Measurements from ENCODE around the gene IL17RE. TPM values are rescaled to one million over a fixed set of nuclear protein-coding genes. Genes with fewer than 3 reads are reported as not detected.

The IL17RE gene
- total and polyA plus RNA-seq, 3 experiments from 2014 or later = 0.47 to 1.2 (median 1.2) TPM

DNA sequence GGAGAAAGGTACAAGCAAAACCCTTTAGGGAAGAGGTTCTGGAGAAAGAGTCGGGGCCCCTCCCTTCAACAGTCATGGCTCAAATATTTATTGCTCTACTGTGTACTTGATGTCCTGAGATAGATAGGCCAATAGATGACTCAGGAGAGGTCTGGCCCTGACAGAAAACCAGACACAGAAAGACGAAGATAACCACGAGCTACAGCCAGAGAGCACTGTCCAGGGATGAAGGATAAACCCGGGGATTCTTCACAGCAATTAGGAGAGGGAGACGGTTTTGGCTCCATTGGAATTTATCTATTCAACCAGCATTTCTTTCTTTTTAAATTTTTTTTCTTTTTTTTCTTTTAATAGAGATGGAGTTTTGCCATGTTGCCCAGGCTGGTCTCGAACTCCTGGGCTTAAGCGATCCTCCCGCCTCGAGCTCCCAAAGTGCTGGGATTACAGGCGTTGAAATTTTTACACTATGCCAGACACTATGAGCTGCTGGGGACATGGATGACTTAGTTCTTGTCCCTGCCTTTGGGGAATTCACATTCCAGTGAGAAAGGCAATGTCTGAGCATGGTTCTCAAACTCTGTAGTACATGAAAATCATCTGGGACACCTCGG lies 18.0 kb upstream of the IL17RE start:
- H3K4me1 ChIP-seq (ENCODE audit: insufficient read depth, low read length) = peaks cover under 1% of the 10 kb centered on the region
- H3K4me3 ChIP-seq (ENCODE audit: low read length) = no peak overlapping the region
- no peaks in the 10 kb centered on the region for H3K36me3 Mint-ChIP-seq
- ChIA-PET POLR2A (interaction anchor here (0.6 to 1.4 kb wide), 2 partner anchors 49 to 95 kb away, joined by 3 read pairs; partner anchors contain the start of gene CRELD1), CTCF (interaction anchor here (1.6 kb wide), 1 partner anchor 48 kb away, joined by 5 read pairs; no protein-coding TSS in a partner anchor)
- DNase-seq = no peak
- H3K4me3 Mint-ChIP-seq = peak overlapping the region in 1 of 7 donors; percentile 46
- peak overlapping the region in 1 of 8 donors; percentile 40 for H3K27ac Mint-ChIP-seq
- no peaks in the 10 kb centered on the region for H3K9me3 ChIP-seq (ENCODE audit: low read length)
- H3K27me3 Mint-ChIP-seq = peaks cover 2 to 7% of the 10 kb centered on the region in 2 donors
- no peaks in the 10 kb centered on the region for H3K27me3 ChIP-seq (ENCODE audit: insufficient read depth, low read length, poor library complexity, severe bottlenecking)
- no peaks in the 10 kb centered on the region for H3K4me1 Mint-ChIP-seq
- H3K36me3 ChIP-seq (ENCODE audit: insufficient read depth, low read length) = no peaks in the 10 kb centered on the region
- H3K9me3 Mint-ChIP-seq = no peaks in the 10 kb centered on the region
- peak overlapping the region; percentile 29 for H3K27ac ChIP-seq (ENCODE audit: low read depth, low read length)

DNA sequence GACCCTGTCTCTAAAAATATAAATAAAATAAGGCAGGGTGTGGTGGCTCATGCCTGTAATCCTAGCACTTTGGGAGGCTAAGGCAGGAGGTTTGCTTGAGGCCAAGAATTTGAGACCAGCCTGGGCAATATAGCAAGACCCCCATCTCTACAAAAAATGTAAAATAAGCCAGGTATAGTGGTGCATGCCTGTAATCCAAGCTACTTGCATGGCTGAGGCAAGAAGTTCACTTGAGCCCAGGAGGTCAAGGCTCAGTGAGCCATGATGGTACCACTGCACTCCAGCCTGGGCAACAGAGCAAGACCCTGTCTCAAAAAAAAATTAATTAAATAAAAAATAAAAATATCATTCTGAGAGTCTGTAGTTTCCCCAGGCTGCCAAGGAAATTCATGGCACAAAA lies 16.3 kb upstream of the IL17RE start:
- Mint-ChIP-seq H3K4me3 (no peak overlapping the region), H3K4me1 (peaks cover 5 to 12% (median 7%) of the 10 kb centered on the region in 3 donors), H3K27ac (no peak overlapping the region), H3K27me3 (peaks cover 2 to 4% of the 10 kb centered on the region in 2 donors), H3K9me3 (no peaks in the 10 kb centered on the region), H3K36me3 (peaks cover 0 to 8% (median 0%) of the 10 kb centered on the region in 3 donors)
- POLR2A ChIA-PET = no interaction called here
- no peak for DNase-seq
- H3K9me3 ChIP-seq (ENCODE audit: low read length) = no peaks in the 10 kb centered on the region
- H3K27me3 ChIP-seq (ENCODE audit: insufficient read depth, low read length, poor library complexity, severe bottlenecking) = no peaks in the 10 kb centered on the region
- H3K4me3 ChIP-seq (ENCODE audit: low read length) = no peak overlapping the region
- no peak overlapping the region for H3K27ac ChIP-seq (ENCODE audit: low read depth, low read length)
- CTCF ChIA-PET = no interaction called here
- H3K36me3 ChIP-seq (ENCODE audit: insufficient read depth, low read length) = no peaks in the 10 kb centered on the region
- peaks cover 5% of the 10 kb centered on the region for H3K4me1 ChIP-seq (ENCODE audit: insufficient read depth, low read length)

DNA sequence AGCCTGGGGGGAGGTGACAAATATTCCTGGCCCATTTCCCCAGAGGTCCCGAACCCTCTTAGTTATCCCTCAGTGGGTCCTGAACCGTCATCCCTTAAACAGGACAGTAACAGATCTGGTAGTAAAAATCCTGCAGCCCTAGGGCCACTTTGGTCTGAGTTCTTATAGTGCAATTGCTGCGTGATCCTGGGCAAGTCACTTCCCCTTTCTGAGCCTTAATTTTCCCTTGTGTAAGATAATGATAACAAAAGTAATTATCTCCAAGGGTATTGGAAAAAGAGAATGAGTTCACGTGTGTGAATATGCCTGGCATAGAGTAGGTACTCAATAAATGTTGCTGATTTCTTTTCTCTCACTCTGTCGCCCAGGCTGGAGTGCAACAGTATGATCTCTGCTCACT lies 15.2 kb upstream of the IL17RE start:
- Mint-ChIP-seq H3K27me3 (peaks cover 2 to 4% of the 10 kb centered on the region in 2 donors), H3K4me3 (no peak overlapping the region), H3K36me3 (peaks cover 2 to 12% (median 2%) of the 10 kb centered on the region in 3 donors), H3K9me3 (no peaks in the 10 kb centered on the region), H3K27ac (no peak overlapping the region), H3K4me1 (peaks cover 13 to 20% (median 14%) of the 10 kb centered on the region in 3 donors)
- Histone ChIP-seq H3K9me3 (ENCODE audit: low read length) (no peaks in the 10 kb centered on the region), H3K27me3 (ENCODE audit: insufficient read depth, low read length, poor library complexity, severe bottlenecking) (no peaks in the 10 kb centered on the region), H3K4me1 (ENCODE audit: insufficient read depth, low read length) (peaks cover 11% of the 10 kb centered on the region), H3K4me3 (ENCODE audit: low read length) (no peak overlapping the region), H3K27ac (ENCODE audit: low read depth, low read length) (no peak overlapping the region), H3K36me3 (ENCODE audit: insufficient read depth, low read length) (no peaks in the 10 kb centered on the region)
- ChIA-PET POLR2A (no interaction called here), CTCF (no interaction called here)
- DNase-seq = no peak

DNA sequence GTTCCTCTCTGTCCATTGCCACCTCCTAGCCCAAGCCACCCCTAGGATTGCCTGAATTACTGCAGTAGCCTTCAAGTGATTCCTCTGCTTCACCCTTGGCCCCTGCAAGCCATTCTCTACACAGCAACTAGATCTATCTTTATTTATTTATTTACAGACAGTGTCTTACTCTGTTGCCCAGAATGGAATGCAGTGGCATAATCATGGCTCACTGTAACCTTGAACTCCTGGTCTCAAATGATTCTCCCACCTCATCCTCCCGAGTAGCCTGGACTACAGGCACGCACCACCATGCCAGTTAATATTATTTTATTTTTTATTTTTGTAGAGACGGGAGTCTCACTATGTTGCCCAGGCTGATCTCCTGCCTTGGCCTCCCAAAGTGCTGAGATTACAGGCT lies 14.1 kb upstream of the IL17RE start:
- peaks cover 13% of the 10 kb centered on the region for H3K4me1 ChIP-seq (ENCODE audit: insufficient read depth, low read length)
- H3K36me3 ChIP-seq (ENCODE audit: insufficient read depth, low read length) = peaks cover 7% of the 10 kb centered on the region
- peaks cover 2 to 4% of the 10 kb centered on the region in 2 donors for H3K27me3 Mint-ChIP-seq
- H3K27ac ChIP-seq (ENCODE audit: low read depth, low read length) = no peak overlapping the region
- no peaks in the 10 kb centered on the region for H3K27me3 ChIP-seq (ENCODE audit: insufficient read depth, low read length, poor library complexity, severe bottlenecking)
- H3K4me3 ChIP-seq (ENCODE audit: low read length) = no peak overlapping the region
- peak overlapping the region in 3 of 7 donors; percentile 35 to 100 (median 59) for H3K4me3 Mint-ChIP-seq
- H3K27ac Mint-ChIP-seq = peak overlapping the region in 5 of 8 donors; percentile 5 to 100 (median 65)
- peaks cover 3 to 22% (median 10%) of the 10 kb centered on the region in 3 donors for H3K36me3 Mint-ChIP-seq
- no peaks in the 10 kb centered on the region for H3K9me3 Mint-ChIP-seq
- no peak for DNase-seq
- POLR2A ChIA-PET = no interaction called here
- H3K9me3 ChIP-seq (ENCODE audit: low read length) = no peaks in the 10 kb centered on the region
- peaks cover 21 to 29% (median 23%) of the 10 kb centered on the region in 3 donors for H3K4me1 Mint-ChIP-seq
- CTCF ChIA-PET = interaction anchor here (3.9 kb wide), 1 partner anchor 24 kb away, joined by 10 read pairs; no protein-coding TSS in a partner anchor

DNA sequence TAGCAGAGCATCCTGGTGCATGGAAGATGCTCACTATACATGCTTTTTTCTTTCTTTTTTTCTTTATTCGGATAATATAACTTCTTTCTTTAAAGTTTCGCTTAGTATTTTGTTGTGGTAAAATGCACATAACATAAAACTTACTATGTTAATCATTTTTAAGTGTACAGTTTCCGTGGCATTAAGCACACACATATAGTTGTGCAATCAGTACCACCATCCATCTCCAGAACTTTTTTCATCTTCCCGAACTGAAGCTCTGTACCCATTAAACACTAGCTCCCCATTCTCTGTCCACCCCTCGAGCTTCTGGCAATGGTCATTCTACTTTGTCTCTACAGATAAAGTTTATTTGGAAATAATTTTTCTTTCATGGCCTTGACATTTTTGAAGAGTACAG lies 13.2 kb upstream of the IL17RE start:
- Mint-ChIP-seq H3K27ac (peak overlapping the region; percentile 99 to 100 (median 100)), H3K27me3 (peaks cover under 1 to 2% of the 10 kb centered on the region in 2 donors), H3K9me3 (no peaks in the 10 kb centered on the region), H3K4me1 (peaks cover 25 to 38% (median 31%) of the 10 kb centered on the region in 3 donors), H3K36me3 (peaks cover 3 to 29% (median 12%) of the 10 kb centered on the region in 3 donors), H3K4me3 (peak overlapping the region in 4 of 7 donors; percentile 32 to 100 (median 99))
- ChIA-PET POLR2A (interaction anchor here (1.2 kb wide), 1 partner anchor 27 kb away, joined by 4 read pairs; the partner anchor contains the start of gene IL17RC), CTCF (interaction anchor here (2.8 to 3.9 kb wide), 2 partner anchors 23 to 43 kb away, joined by 10 to 28 read pairs; partner anchors contain the start of gene CRELD1)
- no peak overlapping the region for H3K27ac ChIP-seq (ENCODE audit: low read depth, low read length)
- no peaks in the 10 kb centered on the region for H3K9me3 ChIP-seq (ENCODE audit: low read length)
- H3K4me1 ChIP-seq (ENCODE audit: insufficient read depth, low read length) = peaks cover 13% of the 10 kb centered on the region
- H3K27me3 ChIP-seq (ENCODE audit: insufficient read depth, low read length, poor library complexity, severe bottlenecking) = no peaks in the 10 kb centered on the region
- DNase-seq = no peak
- H3K36me3 ChIP-seq (ENCODE audit: insufficient read depth, low read length) = peaks cover 7% of the 10 kb centered on the region
- no peak overlapping the region for H3K4me3 ChIP-seq (ENCODE audit: low read length)

GRCh38 chr3:9890249-9891071 lies 12.2 kb upstream of the IL17RE start, which contains the start of gene JAGN1:
Gene JAGN1 (plus strand): TSS chr3:9890610. CDS start chr3:9890723, 113 bp downstream.
- Mint-ChIP-seq H3K9me3 (no peaks in the 10 kb centered on the region), H3K36me3 (peaks cover 6 to 36% (median 18%) of the 10 kb centered on the region in 3 donors), H3K4me1 (peaks cover 31 to 45% (median 40%) of the 10 kb centered on the region in 3 donors), H3K27ac (peak within 1 kb of the TSS; percentile 99 to 100 (median 100)), H3K4me3 (peak within 1 kb of the TSS; percentile 97 to 100 (median 98)), H3K27me3 (no peaks in the 10 kb centered on the region)
- Histone ChIP-seq H3K4me1 (ENCODE audit: insufficient read depth, low read length) (peaks cover 13% of the 10 kb centered on the region), H3K36me3 (ENCODE audit: insufficient read depth, low read length) (peaks cover 7% of the 10 kb centered on the region), H3K9me3 (ENCODE audit: low read length) (no peaks in the 10 kb centered on the region), H3K4me3 (ENCODE audit: low read length) (peak within 1 kb of the TSS; percentile 97), H3K27me3 (ENCODE audit: insufficient read depth, low read length, poor library complexity, severe bottlenecking) (no peaks in the 10 kb centered on the region), H3K27ac (ENCODE audit: low read depth, low read length) (peak within 1 kb of the TSS; percentile 100)
- DNase-seq = peak; percentile 85 to 94 (median 86)
- ChIA-PET CTCF (interaction anchor here (0.6 to 3.9 kb wide), 5 partner anchors 11 to 56 kb away, joined by 3 to 28 read pairs (median 6); partner anchors contain the start of gene CRELD1), POLR2A (interaction anchor here (0.6 to 2.6 kb wide), 15 partner anchors 11 to 431 kb away, joined by 3 to 21 read pairs (median 4); partner anchors contain the start of genes ARPC4, BRPF1, CRELD1 and EMC3)

- H3K4me3 Mint-ChIP-seq = peak overlapping the region; percentile 97 to 100 (median 98)
- H3K4me1 Mint-ChIP-seq = peaks cover 31 to 51% (median 45%) of the 10 kb centered on the region in 3 donors
- no peak for DNase-seq
- ChIA-PET CTCF (interaction anchor here (0.6 to 3.9 kb wide), 5 partner anchors 10 to 55 kb away, joined by 3 to 28 read pairs (median 6); partner anchors contain the start of gene CRELD1), POLR2A (interaction anchor here (0.9 to 2.6 kb wide), 12 partner anchors 10 to 430 kb away, joined by 3 to 21 read pairs (median 4); partner anchors contain the start of genes ARPC4, CRELD1, EMC3 and MTMR14)
- H3K9me3 ChIP-seq (ENCODE audit: low read length) = no peaks in the 10 kb centered on the region
- H3K4me3 ChIP-seq (ENCODE audit: low read length) = peak overlapping the region; percentile 97
- H3K27me3 ChIP-seq (ENCODE audit: insufficient read depth, low read length, poor library complexity, severe bottlenecking) = no peaks in the 10 kb centered on the region
- H3K36me3 ChIP-seq (ENCODE audit: insufficient read depth, low read length) = peaks cover 7% of the 10 kb centered on the region
- no peaks in the 10 kb centered on the region for H3K9me3 Mint-ChIP-seq
- peak overlapping the region; percentile 100 for H3K27ac ChIP-seq (ENCODE audit: low read depth, low read length)
- peaks cover 13% of the 10 kb centered on the region for H3K4me1 ChIP-seq (ENCODE audit: insufficient read depth, low read length)
- H3K36me3 Mint-ChIP-seq = peaks cover 6 to 36% (median 18%) of the 10 kb centered on the region in 3 donors
- peak overlapping the region; percentile 99 to 100 (median 100) for H3K27ac Mint-ChIP-seq
- no peaks in the 10 kb centered on the region for H3K27me3 Mint-ChIP-seq
These were observed 11.5 kb upstream of the IL17RE start for GRCh38 chr3:9891072-9891622.

Measured in CD8-positive, alpha-beta memory T cell (primary cell).